Panc1 (cell line): ENCODE measurements around the gene MAK. TPM values are rescaled to one million over a fixed set of nuclear protein-coding genes. Genes with fewer than 3 reads are reported as not detected.
A peak's percentile ranks its signal among the peaks of the same experiment; 100 is the strongest.

Source experiments
- ATAC-seq: fragments of 200-7000 bp; cut with Tn5 transposase; 2 replicates; pipeline ENCODE4 v1.9.1; 2020; ENCODE audit warnings: mild to moderate bottlenecking, moderate library complexity
- BruUV-seq: library from RNA; stranded (reverse); fragments of 400-500 nt; replicated peaks from 2 replicates; lab custom pipeline; 2021; lab: Mats Ljungman, UMichigan
- CTCF ChIA-PET: fragments of 300-600 bp; sonication (Branson Sonifier 250); formaldehyde crosslinking; loops from one replicate; lab custom pipeline; 2022; ENCODE audit warnings: antibody characterized with exemption; lab: Charles Lee
- POLR2A ChIA-PET: fragments of 300-600 bp; sonication (Branson Sonifier 250); formaldehyde crosslinking; loops from one replicate; lab custom pipeline; 2022; ENCODE audit warnings: antibody characterized with exemption; lab: Charles Lee
- DNase-seq: peaks from one replicate; pipeline ENCODE4 v3.0.0-alpha.2; 2010; ENCODE audit warnings: low read depth, low spot score
- H3K27ac ChIP-seq: 2 replicates; pipeline ENCODE4 v1.5.1; 2011; ENCODE audit warnings: mild to moderate bottlenecking, low read length, inconsistent platforms
- H3K27me3 ChIP-seq: fragments of 200-500 bp; sonication (Bioruptor generic); 2 replicates; pipeline ENCODE4 v1.6.0; 2014; ENCODE audit warnings: low read length, inconsistent platforms; ENCODE audit not compliant: control insufficient read depth, insufficient read depth
- H3K36me3 ChIP-seq: fragments of 200-500 bp; sonication (Bioruptor generic); 2 replicates; pipeline ENCODE4 v1.5.1; 2014; ENCODE audit warnings: inconsistent platforms, mild to moderate bottlenecking, low read length, moderate library complexity; ENCODE audit not compliant: control insufficient read depth, insufficient read depth
- H3K4me1 ChIP-seq: 2 replicates; pipeline ENCODE4 v1.5.1; 2011; ENCODE audit warnings: inconsistent platforms, mild to moderate bottlenecking, low read length, moderate library complexity; ENCODE audit not compliant: control insufficient read depth, insufficient read depth
- H3K4me3 ChIP-seq, 2 experiments: 2 replicates each; pipeline ENCODE4 v1.5.1; 2011 to 2012; ENCODE audit warnings: low read depth in 2 of 2, low read length in 2 of 2, mild to moderate bottlenecking in 2 of 2, inconsistent platforms in 1 of 2, moderate library complexity in 1 of 2
- H3K9me3 ChIP-seq: fragments of 200-500 bp; sonication (Bioruptor generic); 2 replicates; pipeline ENCODE4 v1.5.1; 2014; ENCODE audit warnings: low read depth, mild to moderate bottlenecking, inconsistent platforms, low read length, moderate library complexity; ENCODE audit not compliant: control insufficient read depth, insufficient read depth
- POLR2AphosphoS5 ChIP-seq: IDR thresholded peaks from 2 replicates; pipeline ENCODE4 v1.6.1; 2012; ENCODE audit warnings: mild to moderate bottlenecking, low read depth, low read length, moderate library complexity
- SIN3A ChIP-seq: IDR thresholded peaks from 2 replicates; pipeline ENCODE4 v1.6.1; 2012; ENCODE audit warnings: low read depth, mild to moderate bottlenecking, low read length, moderate library complexity, borderline replicate concordance; ENCODE audit not compliant: insufficient read depth
- TCF7L2 ChIP-seq: IDR thresholded peaks from 2 replicates; pipeline ENCODE4 v1.6.1; 2011; ENCODE audit warnings: mild to moderate bottlenecking, low read depth, low read length, inconsistent platforms
- in situ Hi-C: cut with HindIII; loops from 2 replicates; pipeline ENCODE4 v1.10.0; 2016; ENCODE audit warnings: low sequenced_read_pairs, low pct_unique_long_range_greater_than_20kb
- intact Hi-C: fragments of 100-400 bp; cut with micrococcal nuclease; formaldehyde crosslinking; loops from one replicate; pipeline ENCODE4 v1.10.0; 2022; ENCODE audit not compliant: unreplicated experiment
- total RNA-seq: library from RNA; stranded (reverse); gene quantifications from one replicate; pipeline ENCODE4 v1.2.1, GENCODE V29; 2021; ENCODE audit not compliant: unreplicated experiment
- TF ChIP-seq, protein P1 (sequence below): fragments of 450-650 bp; IDR thresholded peaks from 2 replicates; pipeline ENCODE4 v1.5.1; 2017; ENCODE audit warnings: mild to moderate bottlenecking
- TF ChIP-seq, protein P2 (sequence below), 2 experiments: IDR thresholded peaks; 2 replicates each; pipeline ENCODE4 v1.6.1; 2011 to 2012; ENCODE audit warnings: low read depth in 2 of 2, control low read depth in 1 of 2, low read length in 1 of 2, mild to moderate bottlenecking in 1 of 2, moderate library complexity in 1 of 2; ENCODE audit not compliant: insufficient read depth in 1 of 2

Gene MAK
- total RNA-seq, 1 experiment from 2014 or later = 0.21 TPM

DNA sequence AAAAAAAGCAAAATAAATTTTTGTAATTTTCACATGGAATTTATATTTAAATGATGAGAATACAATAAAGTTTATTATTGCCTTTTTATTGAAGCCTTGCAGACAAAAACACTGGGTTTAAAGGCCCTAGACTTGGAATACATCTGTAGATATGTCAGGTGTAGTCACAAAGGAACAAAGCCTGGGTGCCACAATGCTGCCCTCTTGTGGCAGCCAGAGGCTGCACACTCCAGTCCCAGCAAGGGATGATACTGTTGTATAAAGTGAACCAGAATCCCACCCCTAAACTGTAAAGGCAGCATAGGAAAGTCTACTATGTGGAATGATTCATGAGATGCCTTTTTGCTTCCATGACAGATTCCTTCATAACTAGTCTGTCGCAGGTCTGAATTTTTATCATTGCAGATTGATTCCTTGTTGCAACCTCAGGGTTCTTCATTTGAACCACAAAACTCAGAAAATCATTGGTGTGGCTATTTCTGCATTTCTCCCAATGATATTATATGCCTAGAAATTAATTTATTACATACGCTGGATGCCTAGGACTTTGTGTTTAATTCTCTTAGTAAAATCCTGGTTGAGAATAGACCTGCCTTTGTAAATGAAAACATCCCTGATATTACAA, 37.0 kb downstream of the MAK start:
- Histone ChIP-seq H3K9me3 (no peaks in the 10 kb centered on the region), H3K27ac (no peak overlapping the region), H3K4me3 (no peak overlapping the region), H3K36me3 (no peaks in the 10 kb centered on the region), H3K4me1 (no peaks in the 10 kb centered on the region), H3K27me3 (no peaks in the 10 kb centered on the region)
- DNase-seq (peak; percentile 61), ATAC-seq (peak; percentile 99)
- intact Hi-C loops (loop anchor here (5.0 to 10.0 kb wide), 2 partner anchors 277 to 324 kb away; partner anchors contain the start of gene GCNT2), in situ Hi-C loops (no loop called here)
- no TSS peak for BruUV-seq
- ChIA-PET CTCF (interaction anchor here (0.7 to 1.3 kb wide), 2 partner anchors 194 to 323 kb away, joined by 3 to 6 read pairs; no protein-coding TSS in a partner anchor), POLR2A (interaction anchor here (0.6 kb wide), 1 partner anchor 97 kb away, joined by 7 read pairs; no protein-coding TSS in a partner anchor)
- TF ChIP-seq SIN3A (0 out of 2 replicates have a peak, but pooled peaks have one; percentile 36), POLR2AphosphoS5 (no peak), TCF7L2 (no peak)
- TF ChIP-seq, protein P1, sequence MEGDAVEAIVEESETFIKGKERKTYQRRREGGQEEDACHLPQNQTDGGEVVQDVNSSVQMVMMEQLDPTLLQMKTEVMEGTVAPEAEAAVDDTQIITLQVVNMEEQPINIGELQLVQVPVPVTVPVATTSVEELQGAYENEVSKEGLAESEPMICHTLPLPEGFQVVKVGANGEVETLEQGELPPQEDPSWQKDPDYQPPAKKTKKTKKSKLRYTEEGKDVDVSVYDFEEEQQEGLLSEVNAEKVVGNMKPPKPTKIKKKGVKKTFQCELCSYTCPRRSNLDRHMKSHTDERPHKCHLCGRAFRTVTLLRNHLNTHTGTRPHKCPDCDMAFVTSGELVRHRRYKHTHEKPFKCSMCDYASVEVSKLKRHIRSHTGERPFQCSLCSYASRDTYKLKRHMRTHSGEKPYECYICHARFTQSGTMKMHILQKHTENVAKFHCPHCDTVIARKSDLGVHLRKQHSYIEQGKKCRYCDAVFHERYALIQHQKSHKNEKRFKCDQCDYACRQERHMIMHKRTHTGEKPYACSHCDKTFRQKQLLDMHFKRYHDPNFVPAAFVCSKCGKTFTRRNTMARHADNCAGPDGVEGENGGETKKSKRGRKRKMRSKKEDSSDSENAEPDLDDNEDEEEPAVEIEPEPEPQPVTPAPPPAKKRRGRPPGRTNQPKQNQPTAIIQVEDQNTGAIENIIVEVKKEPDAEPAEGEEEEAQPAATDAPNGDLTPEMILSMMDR = peak; percentile 99
- TF ChIP-seq, protein P2, sequence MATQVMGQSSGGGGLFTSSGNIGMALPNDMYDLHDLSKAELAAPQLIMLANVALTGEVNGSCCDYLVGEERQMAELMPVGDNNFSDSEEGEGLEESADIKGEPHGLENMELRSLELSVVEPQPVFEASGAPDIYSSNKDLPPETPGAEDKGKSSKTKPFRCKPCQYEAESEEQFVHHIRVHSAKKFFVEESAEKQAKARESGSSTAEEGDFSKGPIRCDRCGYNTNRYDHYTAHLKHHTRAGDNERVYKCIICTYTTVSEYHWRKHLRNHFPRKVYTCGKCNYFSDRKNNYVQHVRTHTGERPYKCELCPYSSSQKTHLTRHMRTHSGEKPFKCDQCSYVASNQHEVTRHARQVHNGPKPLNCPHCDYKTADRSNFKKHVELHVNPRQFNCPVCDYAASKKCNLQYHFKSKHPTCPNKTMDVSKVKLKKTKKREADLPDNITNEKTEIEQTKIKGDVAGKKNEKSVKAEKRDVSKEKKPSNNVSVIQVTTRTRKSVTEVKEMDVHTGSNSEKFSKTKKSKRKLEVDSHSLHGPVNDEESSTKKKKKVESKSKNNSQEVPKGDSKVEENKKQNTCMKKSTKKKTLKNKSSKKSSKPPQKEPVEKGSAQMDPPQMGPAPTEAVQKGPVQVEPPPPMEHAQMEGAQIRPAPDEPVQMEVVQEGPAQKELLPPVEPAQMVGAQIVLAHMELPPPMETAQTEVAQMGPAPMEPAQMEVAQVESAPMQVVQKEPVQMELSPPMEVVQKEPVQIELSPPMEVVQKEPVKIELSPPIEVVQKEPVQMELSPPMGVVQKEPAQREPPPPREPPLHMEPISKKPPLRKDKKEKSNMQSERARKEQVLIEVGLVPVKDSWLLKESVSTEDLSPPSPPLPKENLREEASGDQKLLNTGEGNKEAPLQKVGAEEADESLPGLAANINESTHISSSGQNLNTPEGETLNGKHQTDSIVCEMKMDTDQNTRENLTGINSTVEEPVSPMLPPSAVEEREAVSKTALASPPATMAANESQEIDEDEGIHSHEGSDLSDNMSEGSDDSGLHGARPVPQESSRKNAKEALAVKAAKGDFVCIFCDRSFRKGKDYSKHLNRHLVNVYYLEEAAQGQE (IDR thresholded peaks at IDR 0.05; ENCODE audit: insufficient read depth in 1 of 2, low read depth in 2 of 2, low read length in 1 of 2) = no peak

DNA sequence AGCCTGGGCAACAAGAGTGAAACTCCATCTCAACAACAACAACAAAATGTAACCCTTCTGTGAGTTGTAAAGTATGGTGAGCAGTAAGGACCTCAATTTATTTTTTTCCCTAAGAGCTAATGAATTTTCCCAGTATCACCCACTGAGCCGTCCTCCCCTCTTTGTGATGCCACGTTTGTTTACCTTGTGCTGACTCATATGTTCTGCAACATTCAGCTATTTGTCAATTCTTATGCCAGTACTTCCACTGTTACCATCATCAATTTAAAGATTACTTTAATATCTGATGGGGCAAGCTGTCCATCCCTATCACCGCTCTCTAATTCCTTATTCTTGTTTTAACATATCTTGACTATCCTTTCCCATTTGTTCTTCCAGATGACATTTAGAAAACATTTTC, 37.5 kb downstream of the MAK start:
- Histone ChIP-seq H3K9me3 (no peaks in the 10 kb centered on the region), H3K36me3 (no peaks in the 10 kb centered on the region), H3K27me3 (no peaks in the 10 kb centered on the region), H3K27ac (no peak overlapping the region), H3K4me1 (no peaks in the 10 kb centered on the region), H3K4me3 (no peak overlapping the region)
- ATAC-seq (peak; percentile 85), DNase-seq (peak; percentile 28)
- CTCF ChIA-PET = interaction anchor here (0.7 to 1.3 kb wide), 2 partner anchors 193 to 322 kb away, joined by 3 to 6 read pairs; no protein-coding TSS in a partner anchor
- POLR2A ChIA-PET = no interaction called here
- intact Hi-C loops (loop anchor here (5.0 to 10.0 kb wide), 2 partner anchors 276 to 324 kb away; partner anchors contain the start of gene GCNT2), in situ Hi-C loops (no loop called here)
- BruUV-seq = no TSS peak
- TF ChIP-seq SIN3A = no peak
- TF ChIP-seq, protein P1 = no peak
- TF ChIP-seq POLR2AphosphoS5 = no peak
- TF ChIP-seq TCF7L2 = no peak
- TF ChIP-seq, protein P2 (IDR thresholded peaks at IDR 0.05; ENCODE audit: insufficient read depth in 1 of 2, low read depth in 2 of 2, low read length in 1 of 2) = no peak
